AG09319 (cell line): ENCODE results near the gene OSMR.

Source experiments
- DNase-seq: peaks from one replicate; pipeline ENCODE4 v3.0.0-alpha.2; 2010; ENCODE audit warnings: low read depth; ENCODE audit errors: extremely low read depth
- TF ChIP-seq, protein P1 (sequence below): IDR thresholded peaks from 2 replicates; pipeline ENCODE4 v1.5.1; 2011; ENCODE audit warnings: low read depth, mild to moderate bottlenecking, inconsistent platforms, low read length, moderate library complexity

Gene OSMR

DNA sequence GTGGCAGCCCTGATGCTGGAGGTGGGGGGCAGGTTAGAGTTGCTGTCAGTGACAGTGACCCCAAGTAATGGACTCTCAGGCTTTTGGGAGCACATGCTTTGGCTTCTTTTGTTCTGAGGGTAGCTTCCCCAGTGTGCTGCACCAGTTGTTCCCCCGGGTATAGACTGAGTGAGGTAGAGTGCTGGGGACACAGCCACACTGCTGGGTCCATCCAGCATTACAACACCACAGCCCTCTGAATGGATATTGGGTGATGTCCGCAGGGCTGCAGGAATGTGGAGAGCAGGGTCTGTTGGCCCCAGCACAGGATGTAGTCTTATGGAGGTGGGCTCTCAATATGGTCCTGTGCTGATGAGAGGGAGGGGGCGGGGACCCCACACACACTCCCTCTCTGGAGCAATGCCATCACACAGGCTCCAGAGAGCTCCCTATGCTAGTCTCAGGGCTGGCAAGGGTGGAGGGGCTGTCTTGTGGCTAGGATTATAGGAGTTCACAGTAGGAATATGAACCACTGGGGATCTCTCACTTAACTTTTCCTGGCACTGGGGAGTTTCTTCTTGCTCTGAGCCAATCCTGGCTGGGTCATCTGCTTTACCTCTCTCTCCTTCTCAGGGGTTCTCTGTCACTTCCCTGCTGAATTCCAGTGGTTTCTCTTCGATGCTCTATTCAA, 20.7 kb downstream of the OSMR start:
- TF ChIP-seq, protein P1, sequence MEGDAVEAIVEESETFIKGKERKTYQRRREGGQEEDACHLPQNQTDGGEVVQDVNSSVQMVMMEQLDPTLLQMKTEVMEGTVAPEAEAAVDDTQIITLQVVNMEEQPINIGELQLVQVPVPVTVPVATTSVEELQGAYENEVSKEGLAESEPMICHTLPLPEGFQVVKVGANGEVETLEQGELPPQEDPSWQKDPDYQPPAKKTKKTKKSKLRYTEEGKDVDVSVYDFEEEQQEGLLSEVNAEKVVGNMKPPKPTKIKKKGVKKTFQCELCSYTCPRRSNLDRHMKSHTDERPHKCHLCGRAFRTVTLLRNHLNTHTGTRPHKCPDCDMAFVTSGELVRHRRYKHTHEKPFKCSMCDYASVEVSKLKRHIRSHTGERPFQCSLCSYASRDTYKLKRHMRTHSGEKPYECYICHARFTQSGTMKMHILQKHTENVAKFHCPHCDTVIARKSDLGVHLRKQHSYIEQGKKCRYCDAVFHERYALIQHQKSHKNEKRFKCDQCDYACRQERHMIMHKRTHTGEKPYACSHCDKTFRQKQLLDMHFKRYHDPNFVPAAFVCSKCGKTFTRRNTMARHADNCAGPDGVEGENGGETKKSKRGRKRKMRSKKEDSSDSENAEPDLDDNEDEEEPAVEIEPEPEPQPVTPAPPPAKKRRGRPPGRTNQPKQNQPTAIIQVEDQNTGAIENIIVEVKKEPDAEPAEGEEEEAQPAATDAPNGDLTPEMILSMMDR: no peak
- DNase-seq: no peak

DNA sequence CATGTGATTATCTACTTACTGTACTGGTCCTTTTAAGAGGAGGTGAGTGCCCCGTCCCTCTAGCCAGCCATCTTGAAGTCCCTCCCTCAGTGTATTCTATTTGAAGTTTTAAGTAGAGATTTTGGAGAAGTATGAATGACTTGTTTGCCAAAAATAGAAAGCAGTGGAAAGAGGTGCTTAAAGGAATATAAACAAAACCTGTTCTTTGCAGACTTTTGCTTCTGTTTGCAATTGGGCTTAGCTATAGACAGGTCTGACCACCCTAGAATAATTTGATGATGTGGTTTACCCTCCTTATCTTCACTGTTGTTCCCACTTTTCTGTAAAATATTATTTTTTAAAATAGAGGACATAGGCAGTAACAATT, 21.2 kb downstream of the OSMR start:
- TF ChIP-seq, protein P1: no peak
- DNase-seq: no peak

DNA sequence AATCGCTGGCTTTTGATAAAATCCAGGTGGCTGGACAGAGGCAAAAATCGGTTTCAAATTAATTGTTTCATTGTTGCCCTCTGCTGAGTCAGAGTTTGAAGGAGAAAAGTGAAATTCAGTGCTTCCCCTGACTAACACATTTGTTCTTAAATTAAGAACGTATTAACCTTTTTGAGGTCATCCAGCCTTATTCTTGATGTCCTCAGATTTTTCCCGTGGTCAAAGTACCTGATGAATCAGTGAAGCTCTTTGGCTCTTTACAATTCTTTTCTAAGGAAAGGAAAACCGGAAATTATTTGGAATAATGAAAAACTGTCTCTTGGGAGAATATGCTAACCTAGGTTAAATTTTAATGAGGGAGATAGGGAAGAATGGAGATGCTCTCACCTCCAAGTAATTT, 21.6 kb downstream of the OSMR start:
- DNase-seq: no peak
- TF ChIP-seq, protein P1: no peak

DNA sequence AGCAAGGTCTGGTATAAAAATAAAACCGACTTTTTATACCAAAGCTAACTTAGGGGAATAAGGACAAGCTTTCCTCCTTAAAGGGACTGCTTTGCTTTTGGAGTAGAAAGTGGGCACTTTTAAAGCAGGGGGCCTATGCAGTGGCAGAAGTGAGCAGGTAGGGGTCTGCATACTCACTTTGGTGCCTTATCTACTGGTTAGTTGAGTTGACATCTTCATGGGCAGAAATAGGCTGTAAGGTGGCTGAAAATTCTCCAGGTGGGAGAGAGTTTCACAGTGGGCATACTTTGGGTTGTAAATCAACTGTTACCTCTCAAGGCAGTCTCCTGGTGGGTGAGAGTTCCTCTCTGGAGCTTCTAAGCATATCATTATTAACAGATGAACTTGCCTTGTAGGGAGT, 24.8 kb downstream of the OSMR start:
- TF ChIP-seq, protein P1: no peak
- no peak for DNase-seq

DNA sequence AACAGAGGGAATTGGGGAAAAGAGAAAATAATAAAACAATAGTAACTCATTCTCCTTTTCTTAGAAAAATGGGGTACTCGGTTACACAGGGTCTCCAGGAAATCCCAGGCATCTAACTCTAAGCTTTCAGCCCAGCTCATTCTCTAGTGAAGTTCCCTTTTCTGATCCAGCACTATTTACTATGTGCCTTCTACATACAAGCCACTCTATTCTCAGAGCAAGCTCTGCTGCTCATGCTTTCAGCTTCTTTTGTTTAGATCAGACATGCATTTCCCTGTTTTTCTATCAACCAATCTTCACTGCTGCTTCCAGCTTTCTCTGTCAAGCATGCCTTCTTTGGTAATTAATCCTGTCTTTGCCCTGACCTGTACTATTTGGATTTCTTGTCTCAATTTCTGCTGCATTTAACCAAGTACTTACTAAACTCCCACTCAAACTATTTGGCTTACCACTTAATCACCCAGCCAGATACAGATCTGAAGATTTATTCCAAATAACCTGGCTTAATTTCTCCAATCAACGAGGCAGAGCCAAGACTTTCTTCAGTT, 25.3 kb downstream of the OSMR start:
- TF ChIP-seq, protein P1: no peak
- no peak for DNase-seq

DNA sequence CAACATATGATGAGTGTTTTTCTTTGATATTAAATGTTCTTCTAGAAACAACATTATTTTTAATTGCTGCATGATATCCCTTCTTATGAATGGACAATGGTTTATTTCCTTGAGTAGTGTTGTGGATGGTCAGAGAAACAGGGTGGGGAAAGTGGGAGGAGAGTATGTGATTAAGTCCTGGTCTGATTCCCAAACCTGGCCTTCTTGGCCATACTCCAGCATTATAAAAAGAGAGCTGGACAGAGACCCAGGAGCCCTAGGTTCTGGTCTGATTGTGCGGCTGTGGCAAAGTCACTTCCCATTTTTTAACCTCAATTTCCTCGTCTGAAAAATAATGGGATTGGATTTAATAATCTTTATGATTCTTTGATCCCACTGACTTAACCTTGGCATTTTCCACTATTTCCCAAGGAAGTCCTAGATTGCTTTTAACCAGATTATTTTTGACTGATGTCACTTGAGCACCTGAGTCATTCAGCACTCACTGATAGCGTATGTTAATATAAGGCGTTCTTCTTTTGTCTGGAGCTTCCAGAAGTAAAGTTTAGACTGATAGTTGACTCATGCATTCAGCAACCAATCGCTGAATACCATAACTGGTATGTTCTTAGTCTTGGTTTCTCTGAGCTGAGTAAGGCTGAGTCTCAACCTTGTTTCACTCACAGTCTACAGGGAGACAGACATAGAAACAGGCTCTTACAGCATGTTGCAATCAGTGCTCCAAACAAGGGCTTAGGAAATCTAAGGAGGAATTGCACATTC, 26.2 kb downstream of the OSMR start:
- peak; percentile 93 for DNase-seq
- TF ChIP-seq, protein P1: no peak

DNA sequence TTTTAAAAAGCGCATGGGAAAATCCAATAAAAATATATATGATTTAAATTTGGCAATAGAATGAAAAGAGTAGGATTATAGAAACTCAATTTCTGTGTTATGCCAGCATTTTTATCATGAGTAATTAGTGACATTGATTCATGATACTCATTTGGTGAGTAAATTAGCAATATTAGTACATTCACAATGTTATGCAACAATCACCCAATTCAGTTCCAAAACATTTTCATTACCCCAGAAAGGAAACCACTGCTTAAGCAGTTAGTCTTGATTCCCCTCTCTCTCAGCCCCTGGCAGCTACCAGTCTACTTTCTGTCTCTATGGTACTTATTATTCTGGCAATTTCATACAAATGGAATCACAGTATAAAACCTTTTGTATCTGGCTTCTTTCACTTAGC, 27.0 kb downstream of the OSMR start:
- DNase-seq: no peak
- TF ChIP-seq, protein P1: no peak
